Gastroesophageal sphincter (tissue), 3 donors: Measurements from ENCODE around the gene OLA1.

Experiments
- CTCF ChIP-seq, 4 experiments: fragments of 200-600 bp in 2 of 4; fragments of 450-650 bp in 2 of 4; sonication (generic) in 1 of 4; IDR thresholded peaks; one replicate each; pipeline ENCODE4 v1.5.1; 2017 to 2019; ENCODE audit warnings: antibody characterized with exemption in 4 of 4, mild to moderate bottlenecking in 2 of 4, moderate library complexity in 2 of 4
- POLR2A ChIP-seq, 2 donors: fragments of 450-650 bp; IDR thresholded peaks; one replicate each; pipeline ENCODE4 v1.6.1; 2017; ENCODE audit warnings: antibody characterized with exemption in 2 of 2, mild to moderate bottlenecking in 2 of 2, moderate library complexity in 1 of 2
- POLR2AphosphoS5 ChIP-seq: sonication (generic); formaldehyde crosslinking; IDR thresholded peaks from one replicate; pipeline ENCODE4 v1.6.1; 2017; ENCODE audit warnings: antibody characterized with exemption

- TF ChIP-seq CTCF (IDR thresholded peaks at IDR 0.05) (no peak), POLR2AphosphoS5 (no peak), POLR2A (IDR thresholded peaks at IDR 0.05) (no peak)
These were observed 67.6 kb downstream of the OLA1 start for GRCh38 chr2:174180726-174181236.
